ENCODE data around the gene PCDHGA11. TPM values are rescaled to one million over a fixed set of nuclear protein-coding genes. Genes with fewer than 3 reads are reported as not detected.

The PCDHGA11 gene
- total and polyA plus RNA-seq, 4 donors: 0.22 to 2.5 (median 0.50) TPM

DNA sequence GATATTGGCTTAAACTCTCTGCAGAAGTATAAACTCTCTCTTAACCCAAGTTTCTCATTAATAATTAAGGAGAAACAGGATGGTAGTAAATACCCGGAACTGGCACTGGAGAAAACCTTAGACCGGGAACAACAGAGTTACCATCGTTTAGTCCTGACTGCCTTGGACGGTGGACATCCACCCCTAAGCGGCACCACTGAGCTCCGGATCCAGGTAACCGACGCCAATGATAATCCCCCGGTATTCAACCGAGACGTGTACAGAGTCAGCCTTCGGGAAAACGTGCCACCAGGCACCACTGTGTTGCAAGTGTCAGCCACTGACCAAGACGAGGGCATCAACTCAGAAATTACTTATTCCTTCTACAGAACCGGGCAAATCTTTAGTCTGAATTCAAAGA lies 22.2 kb upstream of the PCDHGA11 start (continued):
- TF ChIP-seq, protein P1, sequence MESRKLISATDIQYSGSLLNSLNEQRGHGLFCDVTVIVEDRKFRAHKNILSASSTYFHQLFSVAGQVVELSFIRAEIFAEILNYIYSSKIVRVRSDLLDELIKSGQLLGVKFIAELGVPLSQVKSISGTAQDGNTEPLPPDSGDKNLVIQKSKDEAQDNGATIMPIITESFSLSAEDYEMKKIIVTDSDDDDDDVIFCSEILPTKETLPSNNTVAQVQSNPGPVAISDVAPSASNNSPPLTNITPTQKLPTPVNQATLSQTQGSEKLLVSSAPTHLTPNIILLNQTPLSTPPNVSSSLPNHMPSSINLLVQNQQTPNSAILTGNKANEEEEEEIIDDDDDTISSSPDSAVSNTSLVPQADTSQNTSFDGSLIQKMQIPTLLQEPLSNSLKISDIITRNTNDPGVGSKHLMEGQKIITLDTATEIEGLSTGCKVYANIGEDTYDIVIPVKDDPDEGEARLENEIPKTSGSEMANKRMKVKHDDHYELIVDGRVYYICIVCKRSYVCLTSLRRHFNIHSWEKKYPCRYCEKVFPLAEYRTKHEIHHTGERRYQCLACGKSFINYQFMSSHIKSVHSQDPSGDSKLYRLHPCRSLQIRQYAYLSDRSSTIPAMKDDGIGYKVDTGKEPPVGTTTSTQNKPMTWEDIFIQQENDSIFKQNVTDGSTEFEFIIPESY (IDR thresholded peaks at IDR 0.05): no peak
- TF ChIP-seq SP1 (IDR thresholded peaks at IDR 0.05): no peak

DNA sequence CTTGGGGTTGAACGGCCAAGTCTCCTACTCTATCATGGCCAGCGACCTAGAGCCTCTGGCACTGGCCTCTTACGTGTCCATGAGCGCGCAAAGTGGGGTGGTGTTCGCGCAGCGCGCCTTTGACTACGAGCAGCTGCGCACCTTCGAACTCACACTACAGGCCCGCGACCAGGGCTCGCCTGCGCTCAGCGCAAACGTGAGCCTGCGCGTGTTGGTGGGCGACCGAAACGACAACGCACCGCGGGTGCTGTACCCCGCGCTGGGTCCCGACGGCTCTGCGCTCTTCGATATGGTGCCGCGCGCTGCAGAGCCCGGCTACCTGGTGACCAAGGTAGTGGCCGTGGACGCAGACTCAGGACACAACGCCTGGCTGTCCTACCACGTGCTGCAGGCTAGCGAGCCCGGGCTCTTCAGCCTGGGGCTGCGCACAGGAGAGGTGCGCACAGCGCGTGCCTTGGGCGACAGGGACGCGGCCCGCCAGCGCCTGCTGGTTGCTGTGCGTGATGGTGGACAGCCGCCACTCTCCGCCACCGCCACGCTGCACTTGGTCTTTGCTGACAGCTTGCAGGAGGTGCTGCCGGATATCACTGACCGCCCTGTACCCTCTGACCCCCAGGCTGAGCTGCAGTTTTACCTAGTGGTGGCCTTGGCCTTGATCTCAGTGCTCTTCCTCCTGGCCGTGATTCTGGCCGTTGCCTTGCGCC lies 21.1 kb upstream of the PCDHGA11 start:
- peak overlapping the region in 2 of 3 donors; percentile 6 to 54 for H3K4me3 ChIP-seq (ENCODE audit: low read depth in 1 of 3, low read length in 3 of 3)
- 29% methylated on average over 61 of the region's 61 CpGs for WGBS

DNA sequence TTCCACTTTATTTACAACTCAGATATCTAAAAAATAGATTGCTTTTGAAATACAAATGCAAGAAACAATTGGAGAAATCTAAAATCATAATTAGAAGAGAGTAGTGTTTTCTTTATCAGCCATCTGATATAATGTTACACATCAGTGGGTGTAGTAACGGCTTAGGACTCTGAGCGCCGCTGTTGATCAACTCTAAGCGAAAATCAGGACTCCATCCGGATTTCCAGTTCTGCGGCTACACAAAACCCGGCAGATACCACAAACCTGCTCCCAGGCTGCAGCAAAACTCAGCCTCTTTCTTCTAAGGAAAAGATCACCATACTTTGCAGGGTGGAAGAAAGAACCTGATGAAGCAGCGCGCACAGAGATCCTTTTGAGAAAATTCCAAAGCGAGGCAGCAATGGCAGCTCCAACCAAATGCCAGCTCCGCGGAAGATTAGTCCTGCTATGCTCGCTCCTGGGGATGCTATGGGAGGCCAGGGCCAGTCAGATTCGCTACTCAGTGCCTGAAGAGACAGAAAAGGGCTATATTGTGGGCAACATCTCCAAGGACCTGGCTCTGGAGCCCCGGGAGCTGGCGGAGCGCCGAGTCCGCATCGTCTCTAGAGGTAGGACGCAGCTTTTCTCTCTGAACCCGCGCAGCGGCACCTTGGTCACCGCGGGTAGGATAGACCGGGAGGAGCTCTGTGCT lies 18.2 kb upstream of the PCDHGA11 start, which contains the start of gene PCDHGA9:
TSS of gene PCDHGA9 (plus strand) at position 226 of the 691 bp plus-strand sequence. CDS start at position 401, 175 bp downstream.
- Histone ChIP-seq H3K4me3 (ENCODE audit: low read depth in 1 of 3, low read length in 3 of 3) (peak within 1 kb of the TSS; percentile 27 to 69 (median 63)), H3K9ac (ENCODE audit: low read depth in 1 of 2, low read length in 2 of 2) (no peak within 1 kb of the TSS), H3K36me3 (ENCODE audit: control insufficient read depth in 4 of 4, insufficient read depth in 3 of 4, low read depth in 1 of 4, low read length in 3 of 4) (no peaks in the 10 kb centered on the region), H3K4me1 (ENCODE audit: control insufficient read depth in 4 of 4, insufficient read depth in 4 of 4, low read length in 3 of 4) (peaks cover 0 to 4% (median 0%) of the 10 kb centered on the region in 4 donors), H3K27me3 (ENCODE audit: control insufficient read depth in 4 of 4, insufficient read depth in 4 of 4, low read length in 3 of 4) (peaks cover 0 to 3% (median 0%) of the 10 kb centered on the region in 4 donors), H3K9me3 (ENCODE audit: control insufficient read depth in 4 of 4, low read length in 3 of 4) (peaks cover 16 to 63% (median 36%) of the 10 kb centered on the region in 4 donors), H3K27ac (ENCODE audit: low read depth in 1 of 2, low read length in 2 of 2) (no peak within 1 kb of the TSS)
- no peak for DNase-seq (ENCODE audit: low spot score)
- WGBS: 19% methylated on average over 27 of the region's 27 CpGs
- TF ChIP-seq, protein P2, sequence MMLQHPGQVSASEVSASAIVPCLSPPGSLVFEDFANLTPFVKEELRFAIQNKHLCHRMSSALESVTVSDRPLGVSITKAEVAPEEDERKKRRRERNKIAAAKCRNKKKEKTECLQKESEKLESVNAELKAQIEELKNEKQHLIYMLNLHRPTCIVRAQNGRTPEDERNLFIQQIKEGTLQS (IDR thresholded peaks at IDR 0.05): no peak
- no peak for TF ChIP-seq SP1 (IDR thresholded peaks at IDR 0.05)
- TF ChIP-seq, protein P3, sequence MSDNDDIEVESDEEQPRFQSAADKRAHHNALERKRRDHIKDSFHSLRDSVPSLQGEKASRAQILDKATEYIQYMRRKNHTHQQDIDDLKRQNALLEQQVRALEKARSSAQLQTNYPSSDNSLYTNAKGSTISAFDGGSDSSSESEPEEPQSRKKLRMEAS (IDR thresholded peaks at IDR 0.05): no peak
- TF ChIP-seq, protein P4, sequence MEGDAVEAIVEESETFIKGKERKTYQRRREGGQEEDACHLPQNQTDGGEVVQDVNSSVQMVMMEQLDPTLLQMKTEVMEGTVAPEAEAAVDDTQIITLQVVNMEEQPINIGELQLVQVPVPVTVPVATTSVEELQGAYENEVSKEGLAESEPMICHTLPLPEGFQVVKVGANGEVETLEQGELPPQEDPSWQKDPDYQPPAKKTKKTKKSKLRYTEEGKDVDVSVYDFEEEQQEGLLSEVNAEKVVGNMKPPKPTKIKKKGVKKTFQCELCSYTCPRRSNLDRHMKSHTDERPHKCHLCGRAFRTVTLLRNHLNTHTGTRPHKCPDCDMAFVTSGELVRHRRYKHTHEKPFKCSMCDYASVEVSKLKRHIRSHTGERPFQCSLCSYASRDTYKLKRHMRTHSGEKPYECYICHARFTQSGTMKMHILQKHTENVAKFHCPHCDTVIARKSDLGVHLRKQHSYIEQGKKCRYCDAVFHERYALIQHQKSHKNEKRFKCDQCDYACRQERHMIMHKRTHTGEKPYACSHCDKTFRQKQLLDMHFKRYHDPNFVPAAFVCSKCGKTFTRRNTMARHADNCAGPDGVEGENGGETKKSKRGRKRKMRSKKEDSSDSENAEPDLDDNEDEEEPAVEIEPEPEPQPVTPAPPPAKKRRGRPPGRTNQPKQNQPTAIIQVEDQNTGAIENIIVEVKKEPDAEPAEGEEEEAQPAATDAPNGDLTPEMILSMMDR (IDR thresholded peaks at IDR 0.05; ENCODE audit: low read depth, low read length, missing input control): peak; percentile 50
- TF ChIP-seq FOXA1 (IDR thresholded peaks at IDR 0.05): no peak

More for the DNA sequence above, 21.1 kb upstream of the PCDHGA11 start:
- Histone ChIP-seq H3K9ac (ENCODE audit: low read depth in 1 of 2, low read length in 2 of 2) (no peak overlapping the region), H3K36me3 (ENCODE audit: control insufficient read depth in 4 of 4, insufficient read depth in 3 of 4, low read depth in 1 of 4, low read length in 3 of 4) (no peaks in the 10 kb centered on the region), H3K27ac (ENCODE audit: low read depth in 1 of 2, low read length in 2 of 2) (no peak overlapping the region), H3K9me3 (ENCODE audit: control insufficient read depth in 4 of 4, low read length in 3 of 4) (peaks cover 16 to 67% (median 33%) of the 10 kb centered on the region in 4 donors), H3K4me1 (ENCODE audit: control insufficient read depth in 4 of 4, insufficient read depth in 4 of 4, low read length in 3 of 4) (peaks cover 0 to 4% (median 0%) of the 10 kb centered on the region in 4 donors), H3K27me3 (ENCODE audit: control insufficient read depth in 4 of 4, insufficient read depth in 4 of 4, low read length in 3 of 4) (peaks cover 0 to 3% (median 0%) of the 10 kb centered on the region in 4 donors)
- DNase-seq (ENCODE audit: low spot score): no peak
- TF ChIP-seq YY1 (IDR thresholded peaks at IDR 0.05) (no peak), HNF4G (IDR thresholded peaks at IDR 0.05) (no peak), FOXA1 (IDR thresholded peaks at IDR 0.05) (no peak), FOXA2 (IDR thresholded peaks at IDR 0.05) (no peak), RXRA (IDR thresholded peaks at IDR 0.05) (no peak), NR2F2 (IDR thresholded peaks at IDR 0.05) (no peak), TAF1 (conservative IDR thresholded peaks at IDR 0.05) (no peak), HNF4A (conservative IDR thresholded peaks at IDR 0.05) (no peak)
- TF ChIP-seq, protein P1 (IDR thresholded peaks at IDR 0.05): no peak
- TF ChIP-seq, protein P4 (IDR thresholded peaks at IDR 0.05; ENCODE audit: low read depth, low read length, missing input control): no peak
- TF ChIP-seq, protein P2 (IDR thresholded peaks at IDR 0.05): no peak
